ENCODE measurements around the gene TIMP2. TPM values are rescaled to one million over a fixed set of nuclear protein-coding genes. Genes with fewer than 3 reads are reported as not detected.

Gene TIMP2
- total RNA-seq, 1 experiment from 2014 or later = 24.8 TPM

DNA sequence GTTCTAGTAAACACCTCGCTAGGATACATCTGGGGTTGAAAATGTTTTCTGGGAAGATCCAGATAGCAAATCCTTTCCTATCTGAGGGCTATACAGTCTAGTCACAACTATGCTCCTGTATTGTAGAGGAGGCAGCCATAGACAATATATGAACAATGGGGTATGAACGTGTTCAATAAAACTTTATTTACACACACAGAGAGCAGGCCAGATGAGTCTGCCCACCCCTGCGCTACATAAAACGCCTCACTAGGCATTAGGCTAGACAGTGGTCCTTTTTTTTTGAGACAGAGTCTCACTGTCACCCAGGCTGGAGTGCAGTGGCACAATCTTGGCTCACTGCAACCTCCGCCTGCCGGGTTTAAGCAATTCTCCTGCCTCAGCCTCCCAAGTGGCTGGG is 95.7 kb downstream of the TIMP2 start:
- peaks cover 80% of the 10 kb centered on the region for H3K36me3 Mint-ChIP-seq (ENCODE audit: insufficient read depth, unreplicated experiment)
- H3K27ac Mint-ChIP-seq (ENCODE audit: low read depth, unreplicated experiment) = no peak overlapping the region
- ChIA-PET CTCF (interaction anchor here (0.6 to 0.9 kb wide), 2 partner anchors 73 to 89 kb away, joined by 3 to 4 read pairs; no protein-coding TSS in a partner anchor), POLR2A (interaction anchor here (1.3 kb wide), 1 partner anchor 11 kb away, joined by 4 read pairs; the partner anchor contains the start of gene USP36)
- intact Hi-C loops (cut with micrococcal nuclease) = no loop called here
- TF ChIP-seq CTCF (IDR thresholded peaks at IDR 0.05; ENCODE audit: unreplicated experiment) = no peak
- BruUV-seq (replicated peaks) = no TSS peak
- no peak overlapping the region for H3K4me3 Mint-ChIP-seq (ENCODE audit: unreplicated experiment)
- no peaks in the 10 kb centered on the region for H3K27me3 Mint-ChIP-seq (ENCODE audit: insufficient read depth, unreplicated experiment)
- no peaks in the 10 kb centered on the region for H3K9me3 Mint-ChIP-seq (ENCODE audit: unreplicated experiment)
- DNase-seq (ENCODE audit: unreplicated experiment) = no peak
- no peaks in the 10 kb centered on the region for H3K4me1 Mint-ChIP-seq (ENCODE audit: insufficient read depth, unreplicated experiment)

DNA sequence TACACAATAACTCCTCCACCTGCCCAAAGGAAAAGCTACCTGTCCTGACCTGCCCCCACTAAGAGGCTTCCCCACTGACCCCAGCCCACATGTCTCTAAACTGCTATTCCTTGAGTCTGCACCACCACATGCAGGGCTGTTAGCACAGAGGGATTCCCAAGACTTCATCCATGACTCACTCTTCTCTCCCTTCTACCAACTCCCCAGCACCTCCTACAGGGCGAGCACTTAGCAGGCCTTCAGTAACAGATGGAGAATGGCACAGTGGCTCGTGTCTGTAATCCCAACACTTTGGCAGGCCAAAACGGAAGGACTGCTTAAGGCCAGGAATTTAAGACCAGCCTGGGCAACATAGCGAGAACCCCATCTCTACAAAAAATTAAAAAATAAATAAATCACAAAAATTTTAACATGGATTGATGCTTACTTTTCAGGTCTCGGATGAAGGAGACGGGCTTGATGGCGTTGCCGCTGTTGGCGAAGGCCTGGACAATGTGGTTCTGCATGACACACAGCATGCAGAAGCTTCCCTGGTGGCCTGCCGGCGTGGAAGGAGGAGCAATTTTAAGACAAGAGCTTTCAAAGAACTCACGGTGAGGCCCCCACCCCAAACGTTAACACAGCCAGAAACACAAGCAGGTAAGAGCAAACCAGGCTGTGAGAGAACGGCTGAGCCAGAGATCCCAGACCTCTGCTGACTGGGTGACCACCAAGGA is 96.6 kb downstream of the TIMP2 start:
- no TSS peak for BruUV-seq (replicated peaks)
- H3K4me1 Mint-ChIP-seq (ENCODE audit: insufficient read depth, unreplicated experiment) = peaks cover 5% of the 10 kb centered on the region
- ChIA-PET POLR2A (interaction anchor here (1.2 kb wide), 1 partner anchor 10 kb away, joined by 4 read pairs; no protein-coding TSS in a partner anchor), CTCF (interaction anchor here (0.9 kb wide), 1 partner anchor 74 kb away, joined by 4 read pairs; no protein-coding TSS in a partner anchor)
- H3K27me3 Mint-ChIP-seq (ENCODE audit: insufficient read depth, unreplicated experiment) = no peaks in the 10 kb centered on the region
- peak; percentile 50 for DNase-seq (ENCODE audit: unreplicated experiment)
- peaks cover 80% of the 10 kb centered on the region for H3K36me3 Mint-ChIP-seq (ENCODE audit: insufficient read depth, unreplicated experiment)
- no peak overlapping the region for H3K4me3 Mint-ChIP-seq (ENCODE audit: unreplicated experiment)
- H3K9me3 Mint-ChIP-seq (ENCODE audit: unreplicated experiment) = no peaks in the 10 kb centered on the region
- intact Hi-C loops (cut with micrococcal nuclease) = no loop called here
- peak; percentile 23 for TF ChIP-seq CTCF (IDR thresholded peaks at IDR 0.05; ENCODE audit: unreplicated experiment)
- no peak overlapping the region for H3K27ac Mint-ChIP-seq (ENCODE audit: low read depth, unreplicated experiment)

GRCh38 chr17:78826836-78827509 is 98.2 kb downstream of the TIMP2 start:
- BruUV-seq (replicated peaks) = no TSS peak
- TF ChIP-seq CTCF (IDR thresholded peaks at IDR 0.05; ENCODE audit: unreplicated experiment) = no peak
- no peaks in the 10 kb centered on the region for H3K9me3 Mint-ChIP-seq (ENCODE audit: unreplicated experiment)
- peaks cover 5% of the 10 kb centered on the region for H3K4me1 Mint-ChIP-seq (ENCODE audit: insufficient read depth, unreplicated experiment)
- H3K36me3 Mint-ChIP-seq (ENCODE audit: insufficient read depth, unreplicated experiment) = peaks cover 83% of the 10 kb centered on the region
- no peak overlapping the region for H3K27ac Mint-ChIP-seq (ENCODE audit: low read depth, unreplicated experiment)
- H3K27me3 Mint-ChIP-seq (ENCODE audit: insufficient read depth, unreplicated experiment) = no peaks in the 10 kb centered on the region
- no peak for DNase-seq (ENCODE audit: unreplicated experiment)
- intact Hi-C loops (cut with micrococcal nuclease) = no loop called here
- no peak overlapping the region for H3K4me3 Mint-ChIP-seq (ENCODE audit: unreplicated experiment)
- ChIA-PET POLR2A (no interaction called here), CTCF (interaction anchor here (1.2 kb wide), 1 partner anchor 9 kb away, joined by 3 read pairs; no protein-coding TSS in a partner anchor)

DNA sequence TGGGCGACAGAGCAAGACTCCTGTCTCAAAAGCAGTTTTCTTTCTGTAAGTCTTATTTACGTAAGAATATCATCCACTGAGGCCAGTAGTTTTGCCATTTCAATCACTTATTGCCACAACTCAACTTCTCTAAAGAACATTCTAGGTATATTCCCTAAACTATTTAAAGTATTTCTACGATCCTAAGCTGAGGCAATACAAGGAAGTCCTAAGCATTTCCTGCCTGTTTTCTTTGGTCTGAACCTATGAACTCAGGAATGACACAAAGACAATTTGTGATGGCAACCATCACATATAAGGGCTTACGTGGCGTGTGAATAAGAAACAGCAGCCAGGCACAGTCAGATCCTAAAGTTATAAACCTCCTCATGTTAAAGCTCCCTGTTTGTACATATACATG is 98.8 kb downstream of the TIMP2 start:
- BruUV-seq (replicated peaks) = no TSS peak
- DNase-seq (ENCODE audit: unreplicated experiment) = no peak
- H3K27me3 Mint-ChIP-seq (ENCODE audit: insufficient read depth, unreplicated experiment) = no peaks in the 10 kb centered on the region
- no peak for TF ChIP-seq CTCF (IDR thresholded peaks at IDR 0.05; ENCODE audit: unreplicated experiment)
- H3K4me3 Mint-ChIP-seq (ENCODE audit: unreplicated experiment) = no peak overlapping the region
- peaks cover 83% of the 10 kb centered on the region for H3K36me3 Mint-ChIP-seq (ENCODE audit: insufficient read depth, unreplicated experiment)
- POLR2A ChIA-PET = interaction anchor here (1.5 kb wide), 1 partner anchor 12 kb away, joined by 3 read pairs; no protein-coding TSS in a partner anchor
- H3K27ac Mint-ChIP-seq (ENCODE audit: low read depth, unreplicated experiment) = no peak overlapping the region
- CTCF ChIA-PET = interaction anchor here (0.6 to 1.2 kb wide), 2 partner anchors 8 to 12 kb away, joined by 3 read pairs; no protein-coding TSS in a partner anchor
- peaks cover 5% of the 10 kb centered on the region for H3K4me1 Mint-ChIP-seq (ENCODE audit: insufficient read depth, unreplicated experiment)
- no peaks in the 10 kb centered on the region for H3K9me3 Mint-ChIP-seq (ENCODE audit: unreplicated experiment)
- intact Hi-C loops (cut with micrococcal nuclease) = no loop called here

All from MCF 10A (cell line).